Natural killer cell (primary cell): ENCODE data around the gene SAG. TPM values are rescaled to one million over a fixed set of nuclear protein-coding genes. Genes with fewer than 3 reads are reported as not detected.

ENCODE experiments used
- ATAC-seq, 3 donors: fragments of 150-1000 bp in 2 of 3; fragments of 200-7000 bp in 1 of 3; cut with Tn5 transposase; 1 replicate in 1 of 3; 2 replicates in 2 of 3; pipeline ENCODE4 v1.10.0; 2021; ENCODE audit warnings: mild to moderate bottlenecking in 2 of 3, moderate library complexity in 2 of 3
- DNase-seq, 2 donors: peaks; one replicate each; pipeline versions ENCODE4 v3.0.0 to v3.0.0-alpha.2; 2013 to 2021; ENCODE audit warnings: mixed read lengths in 1 of 2
- H3K27ac ChIP-seq: one replicate; pipeline ENCODE4 v1.5.1; 2013; ENCODE audit warnings: mild to moderate bottlenecking, low read length
- H3K27me3 ChIP-seq: one replicate; pipeline ENCODE4 v1.6.1; 2013; ENCODE audit warnings: low read length; ENCODE audit not compliant: control insufficient read depth, insufficient read depth
- H3K36me3 ChIP-seq: one replicate; pipeline ENCODE4 v1.6.1; 2013; ENCODE audit warnings: low read length; ENCODE audit not compliant: control insufficient read depth, insufficient read depth
- H3K4me1 ChIP-seq: one replicate; pipeline ENCODE4 v1.6.1; 2013; ENCODE audit warnings: low read length; ENCODE audit not compliant: control insufficient read depth, insufficient read depth
- H3K4me3 ChIP-seq: one replicate; pipeline ENCODE4 v1.5.1; 2013; ENCODE audit warnings: low read length
- H3K9me3 ChIP-seq: one replicate; pipeline ENCODE4 v1.6.1; 2013; ENCODE audit warnings: low read length; ENCODE audit not compliant: control insufficient read depth, insufficient read depth
- H3K27ac Mint-ChIP-seq, 2 donors: one replicate each; pipeline ENCODE4 v1.8.0; 2022; ENCODE audit warnings: mild to moderate bottlenecking in 2 of 2, mixed read lengths in 2 of 2, moderate library complexity in 1 of 2
- H3K27me3 Mint-ChIP-seq, 2 donors: one replicate each; pipeline ENCODE4 v1.8.0; 2022; ENCODE audit warnings: low read depth in 2 of 2, mixed read lengths in 2 of 2
- H3K36me3 Mint-ChIP-seq: one replicate; pipeline ENCODE4 v1.8.0; 2022; ENCODE audit warnings: mixed read lengths
- H3K4me1 Mint-ChIP-seq, 2 donors: one replicate each; pipeline ENCODE4 v1.8.0; 2022; ENCODE audit warnings: mixed read lengths in 2 of 2
- H3K4me3 Mint-ChIP-seq: one replicate; pipeline ENCODE4 v1.8.0; 2022; ENCODE audit warnings: mild to moderate bottlenecking, moderate library complexity, mixed read lengths
- H3K9me3 Mint-ChIP-seq, 2 donors: one replicate each; pipeline ENCODE4 v1.8.0; 2022; ENCODE audit warnings: mixed read lengths in 2 of 2
- WGBS: methylation state at CpG from one replicate; pipeline ENCODE4 v1.1.7; 2013; ENCODE audit warnings: missing lambda C conversion rate; ENCODE audit not compliant: insufficient coverage; 5-methylcytosine and 5-hydroxymethylcytosine counted together
- intact Hi-C: fragments of 100-400 bp; cut with micrococcal nuclease; formaldehyde crosslinking; loops from one replicate; pipeline ENCODE4 v1.14.2; 2022
- total RNA-seq, 4 donors: library from RNA; stranded (reverse); fragments of 120-200 nt in 1 of 4; gene quantifications; one replicate each; pipeline versions ENCODE4 v1.2.3 to v1.2.4, GENCODE V29; 2013 to 2022
- TF ChIP-seq, protein P1 (sequence below): fragments of 200-600 bp; IDR thresholded peaks from one replicate; pipeline ENCODE4 v1.8.0; 2022; ENCODE audit warnings: antibody characterized with exemption

The SAG gene
- total RNA-seq, 3 donors from 2014 or later (not counting 1 experiment from before 2014, with no cell fraction given), result 0.11 to 0.33 (median 0.12) TPM

DNA sequence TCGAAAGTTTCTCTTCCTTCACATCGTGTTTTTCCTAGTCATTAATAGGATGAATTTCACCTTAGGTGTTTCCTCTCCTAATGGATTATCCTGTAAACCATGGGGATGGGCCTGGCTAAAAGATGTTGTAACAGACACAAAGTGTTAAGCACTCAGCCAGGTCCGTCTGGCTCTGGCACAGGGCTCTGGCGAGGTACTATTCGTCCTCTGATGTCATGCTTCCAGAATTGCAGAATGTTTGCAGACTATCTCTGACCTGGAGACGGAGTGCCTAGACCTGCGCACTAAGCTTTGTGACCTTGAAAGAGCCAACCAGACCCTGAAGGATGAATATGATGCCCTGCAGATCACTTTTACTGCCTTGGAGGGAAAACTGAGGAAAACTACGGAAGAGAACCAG, 42.9 kb upstream of the SAG start:
- Mint-ChIP-seq H3K4me1 (peaks cover 60 to 70% of the 10 kb centered on the region in 2 donors), H3K9me3 (no peaks in the 10 kb centered on the region), H3K36me3 (peaks cover 19% of the 10 kb centered on the region), H3K4me3 (no peak overlapping the region), H3K27ac (peak overlapping the region; percentile 68 to 79), H3K27me3 (no peaks in the 10 kb centered on the region)
- Histone ChIP-seq H3K27me3 (no peaks in the 10 kb centered on the region), H3K4me3 (no peak overlapping the region), H3K9me3 (no peaks in the 10 kb centered on the region), H3K4me1 (peaks cover 53% of the 10 kb centered on the region), H3K27ac (no peak overlapping the region), H3K36me3 (peaks cover 70% of the 10 kb centered on the region)
- WGBS, result 96% methylated on average over 8 of the region's 8 CpGs
- ATAC-seq, result no peak
- intact Hi-C loops, result no loop called here
- DNase-seq, result no peak
- TF ChIP-seq, protein P1, sequence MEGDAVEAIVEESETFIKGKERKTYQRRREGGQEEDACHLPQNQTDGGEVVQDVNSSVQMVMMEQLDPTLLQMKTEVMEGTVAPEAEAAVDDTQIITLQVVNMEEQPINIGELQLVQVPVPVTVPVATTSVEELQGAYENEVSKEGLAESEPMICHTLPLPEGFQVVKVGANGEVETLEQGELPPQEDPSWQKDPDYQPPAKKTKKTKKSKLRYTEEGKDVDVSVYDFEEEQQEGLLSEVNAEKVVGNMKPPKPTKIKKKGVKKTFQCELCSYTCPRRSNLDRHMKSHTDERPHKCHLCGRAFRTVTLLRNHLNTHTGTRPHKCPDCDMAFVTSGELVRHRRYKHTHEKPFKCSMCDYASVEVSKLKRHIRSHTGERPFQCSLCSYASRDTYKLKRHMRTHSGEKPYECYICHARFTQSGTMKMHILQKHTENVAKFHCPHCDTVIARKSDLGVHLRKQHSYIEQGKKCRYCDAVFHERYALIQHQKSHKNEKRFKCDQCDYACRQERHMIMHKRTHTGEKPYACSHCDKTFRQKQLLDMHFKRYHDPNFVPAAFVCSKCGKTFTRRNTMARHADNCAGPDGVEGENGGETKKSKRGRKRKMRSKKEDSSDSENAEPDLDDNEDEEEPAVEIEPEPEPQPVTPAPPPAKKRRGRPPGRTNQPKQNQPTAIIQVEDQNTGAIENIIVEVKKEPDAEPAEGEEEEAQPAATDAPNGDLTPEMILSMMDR, result no peak

DNA sequence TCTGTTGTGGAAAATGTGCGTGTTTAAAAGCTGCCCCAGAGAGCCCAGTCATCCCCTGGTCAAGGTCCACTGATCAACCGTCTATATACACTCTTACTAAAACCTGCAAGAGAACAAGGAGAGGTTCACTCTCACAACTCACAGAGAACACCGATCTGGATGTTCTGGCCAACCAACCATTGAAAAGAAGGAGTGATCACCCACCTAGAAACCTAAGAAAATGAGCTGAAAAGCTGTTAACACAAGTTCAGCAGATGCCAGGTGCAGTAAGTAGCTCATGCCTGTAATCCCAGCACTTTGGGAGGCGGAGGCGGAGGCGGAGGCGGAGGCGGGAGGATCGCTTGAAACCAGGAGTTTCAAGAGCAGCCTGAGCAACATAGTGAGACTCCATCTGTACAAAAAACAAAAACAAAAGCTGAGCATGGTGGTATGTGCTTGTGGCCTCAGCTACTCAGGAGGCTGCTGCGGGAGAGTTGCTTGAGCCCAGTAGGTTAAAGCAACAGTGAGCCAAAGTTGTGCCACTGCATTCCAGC, 41.7 kb upstream of the SAG start:
- intact Hi-C loops, result no loop called here
- ATAC-seq (no peak), DNase-seq (no peak)
- Histone ChIP-seq H3K9me3 (no peaks in the 10 kb centered on the region), H3K36me3 (peaks cover 61% of the 10 kb centered on the region), H3K27ac (no peak overlapping the region), H3K27me3 (no peaks in the 10 kb centered on the region), H3K4me3 (no peak overlapping the region), H3K4me1 (peaks cover 57% of the 10 kb centered on the region)
- TF ChIP-seq, protein P1, result no peak
- Mint-ChIP-seq H3K27me3 (no peaks in the 10 kb centered on the region), H3K4me1 (peaks cover 61 to 72% of the 10 kb centered on the region in 2 donors), H3K4me3 (no peak overlapping the region), H3K36me3 (peaks cover 14% of the 10 kb centered on the region), H3K27ac (peak overlapping the region; percentile 97 to 98), H3K9me3 (no peaks in the 10 kb centered on the region)
- 94% methylated on average over 10 of the region's 10 CpGs for WGBS

DNA sequence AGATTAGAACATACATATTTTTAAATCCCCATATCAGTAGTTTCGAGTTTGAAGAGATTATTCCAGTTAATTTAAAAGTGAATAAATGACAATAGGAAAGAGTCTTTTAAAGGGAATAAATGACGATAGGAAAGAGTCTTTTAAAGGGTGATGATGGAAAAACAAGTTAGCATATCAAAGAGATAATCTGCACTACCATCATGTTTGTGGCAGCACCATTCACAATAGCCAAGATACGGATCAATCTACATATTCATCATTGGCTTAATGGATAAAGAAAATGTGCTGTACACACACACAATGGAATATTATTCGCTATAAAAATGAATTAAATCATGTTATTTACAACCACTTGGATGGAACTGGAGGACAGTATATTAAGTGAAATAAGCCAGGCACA, 41.1 kb upstream of the SAG start:
- peak overlapping the region; percentile 97 to 98 for H3K27ac Mint-ChIP-seq
- peak overlapping the region; percentile 15 for H3K4me3 Mint-ChIP-seq
- H3K9me3 Mint-ChIP-seq, result no peaks in the 10 kb centered on the region
- DNase-seq, result no peak
- Histone ChIP-seq H3K27me3 (no peaks in the 10 kb centered on the region), H3K9me3 (no peaks in the 10 kb centered on the region), H3K4me3 (no peak overlapping the region), H3K27ac (peak overlapping the region; percentile 94), H3K4me1 (peaks cover 57% of the 10 kb centered on the region), H3K36me3 (peaks cover 58% of the 10 kb centered on the region)
- intact Hi-C loops, result no loop called here
- TF ChIP-seq, protein P1, result no peak
- H3K4me1 Mint-ChIP-seq, result peaks cover 58 to 69% of the 10 kb centered on the region in 2 donors
- WGBS, result 100% methylated on average over 2 of the region's 4 CpGs
- no peaks in the 10 kb centered on the region for H3K27me3 Mint-ChIP-seq
- peaks cover 14% of the 10 kb centered on the region for H3K36me3 Mint-ChIP-seq
- no peak for ATAC-seq
